Measurements from ENCODE around the gene ANKRD12.
A peak's percentile ranks its signal among the peaks of the same experiment; 100 is the strongest.
"Not testable (repeated sequence)": the region's sequence is repeated elsewhere in the genome, so short reads cannot be mapped to it uniquely, and the experiment has no call there.

Gene ANKRD12

GRCh38 chr18:9136315-9137155, at the start of gene ANKRD12:
Gene ANKRD12 (plus strand): TSS chr18:9136781. CDS start chr18:9182433, 45,652 bp downstream.
- DNase-seq, result peak; percentile 96

GRCh38 chr18:9087144-9087543, 49.4 kb upstream of the ANKRD12 start:
- DNase-seq, result no peak

GRCh38 chr18:9088252-9088651, 48.3 kb upstream of the ANKRD12 start:
- no peak for DNase-seq

- DNase-seq, result not testable (repeated sequence)
Observed at GRCh38 chr18:9088727-9089126, 47.9 kb upstream of the ANKRD12 start.

- DNase-seq, result no peak
Observed at GRCh38 chr18:9090578-9090977, 46.0 kb upstream of the ANKRD12 start.

- DNase-seq, result peak; percentile 55
Observed at GRCh38 chr18:9091066-9091476, 45.5 kb upstream of the ANKRD12 start.

- DNase-seq, result no peak
Observed at GRCh38 chr18:9092665-9093064, 43.9 kb upstream of the ANKRD12 start.

- not testable (repeated sequence) for DNase-seq
Observed at GRCh38 chr18:9093109-9093508, 43.5 kb upstream of the ANKRD12 start.

- DNase-seq, result peak; percentile 70
Observed at GRCh38 chr18:9094307-9095226, 42.0 kb upstream of the ANKRD12 start.

GRCh38 chr18:9095297-9096006, 41.1 kb upstream of the ANKRD12 start:
- DNase-seq, result peak; percentile 67

GRCh38 chr18:9096007-9096371, 40.6 kb upstream of the ANKRD12 start:
- no peak for DNase-seq

GRCh38 chr18:9096685-9097084, 39.9 kb upstream of the ANKRD12 start:
- no peak for DNase-seq

GRCh38 chr18:9097349-9097748, 39.2 kb upstream of the ANKRD12 start:
- no peak for DNase-seq

GRCh38 chr18:9100796-9101195, 35.8 kb upstream of the ANKRD12 start:
- no peak for DNase-seq

- no peak for DNase-seq
Observed at GRCh38 chr18:9101730-9102507, 34.7 kb upstream of the ANKRD12 start.

GRCh38 chr18:9102508-9103375, 33.8 kb upstream of the ANKRD12 start, which contains the start of gene NDUFV2:
Gene NDUFV2 (plus strand): TSS chr18:9102699. CDS start chr18:9102744, 45 bp downstream.
- DNase-seq, result peak; percentile 97

GRCh38 chr18:9103376-9103873, 33.2 kb upstream of the ANKRD12 start:
- DNase-seq, result no peak

GRCh38 chr18:9104244-9104901, 32.2 kb upstream of the ANKRD12 start:
- DNase-seq, result no peak

- DNase-seq, result no peak
Observed at GRCh38 chr18:9105420-9105819, 31.2 kb upstream of the ANKRD12 start.

- no peak for DNase-seq
Observed at GRCh38 chr18:9106094-9106493, 30.5 kb upstream of the ANKRD12 start.
